Fibroblast of peridontal ligament (primary cell): ENCODE measurements around the gene PTPDC1.
"Not testable (repeated sequence)": the region's sequence is repeated elsewhere in the genome, so short reads cannot be mapped to it uniquely, and the experiment has no call there.

Source experiments
- DNase-seq: peaks from one replicate; pipeline ENCODE4 v3.0.0-alpha.2; 2010; ENCODE audit errors: extremely low read depth

The PTPDC1 gene

DNA sequence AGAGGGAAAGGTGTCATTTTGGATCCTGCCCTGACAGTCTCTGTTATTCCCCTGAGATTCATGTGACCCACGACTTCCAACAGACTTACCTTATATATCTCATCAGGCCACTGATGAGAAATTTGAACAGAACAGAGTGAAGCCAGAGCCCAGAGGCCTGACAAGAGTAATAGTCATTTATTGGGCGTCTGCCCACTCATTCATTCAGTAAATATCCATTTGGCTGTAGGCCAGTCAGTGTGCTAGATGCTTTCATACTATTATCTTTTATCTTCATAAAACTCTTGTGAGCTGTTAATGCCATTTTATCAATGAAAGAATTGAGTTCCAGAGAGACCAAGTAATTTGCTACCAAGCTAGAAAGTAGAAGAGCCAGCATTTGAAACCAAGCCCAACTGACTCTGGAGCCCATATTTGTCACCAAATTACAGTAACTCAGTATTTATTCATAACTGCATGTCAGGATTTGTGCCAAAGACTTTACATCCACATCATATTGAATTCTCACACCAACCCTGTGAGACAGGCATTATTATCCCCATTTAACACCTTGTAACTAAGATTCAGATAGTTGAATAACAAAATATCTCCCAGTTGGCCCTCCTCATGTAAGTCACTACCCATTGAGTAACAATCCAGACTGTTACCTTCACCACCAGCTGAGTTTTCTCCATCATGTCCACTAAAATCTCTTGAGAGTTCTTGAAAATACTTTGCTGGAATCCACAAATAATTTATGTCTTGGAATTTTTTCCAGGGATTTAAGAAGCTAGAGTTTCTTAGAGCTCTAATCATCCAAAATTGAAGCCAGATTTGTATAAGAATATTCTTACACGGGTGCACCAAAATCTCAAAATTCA is 2.5 kb downstream of the PTPDC1 start:
- peak; percentile 74 for DNase-seq

- DNase-seq: not testable (repeated sequence)
Measured at GRCh38 chr9:94094219-94095145, 10.2 kb downstream of the PTPDC1 start.

DNA sequence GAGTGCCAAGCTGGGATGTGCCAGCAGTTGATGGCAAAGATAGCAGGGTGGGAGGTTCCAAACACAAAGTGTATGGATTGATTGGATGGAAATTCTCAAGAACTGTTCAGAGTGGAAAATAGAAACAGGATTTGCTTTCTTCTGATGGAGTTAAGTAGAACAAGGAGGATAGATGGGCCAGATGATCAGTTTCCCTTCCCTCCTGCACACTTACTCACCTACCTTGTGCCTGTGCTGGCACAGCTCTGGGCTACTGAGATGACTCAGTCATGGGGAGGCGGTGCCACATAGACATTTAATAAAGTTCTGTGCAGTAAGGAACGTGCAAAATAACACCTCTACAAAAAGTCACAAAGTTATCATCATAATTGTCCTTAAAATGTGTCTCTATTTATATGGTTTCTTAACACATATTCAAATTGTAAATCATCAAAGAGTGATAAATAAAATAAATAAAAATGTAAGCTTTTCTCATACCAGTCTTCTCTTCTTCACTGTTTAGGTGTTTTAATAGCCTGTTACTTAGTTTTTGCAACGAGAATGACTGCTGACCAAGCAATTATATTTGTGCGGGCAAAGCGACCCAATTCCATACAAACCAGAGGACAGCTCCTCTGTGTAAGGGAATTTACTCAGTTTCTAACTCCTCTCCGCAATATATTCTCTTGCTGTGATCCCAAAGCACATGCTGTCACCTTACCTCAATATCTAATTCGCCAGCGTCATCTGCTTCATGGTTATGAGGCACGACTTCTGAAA is 12.7 kb downstream of the PTPDC1 start:
- DNase-seq: no peak

DNA sequence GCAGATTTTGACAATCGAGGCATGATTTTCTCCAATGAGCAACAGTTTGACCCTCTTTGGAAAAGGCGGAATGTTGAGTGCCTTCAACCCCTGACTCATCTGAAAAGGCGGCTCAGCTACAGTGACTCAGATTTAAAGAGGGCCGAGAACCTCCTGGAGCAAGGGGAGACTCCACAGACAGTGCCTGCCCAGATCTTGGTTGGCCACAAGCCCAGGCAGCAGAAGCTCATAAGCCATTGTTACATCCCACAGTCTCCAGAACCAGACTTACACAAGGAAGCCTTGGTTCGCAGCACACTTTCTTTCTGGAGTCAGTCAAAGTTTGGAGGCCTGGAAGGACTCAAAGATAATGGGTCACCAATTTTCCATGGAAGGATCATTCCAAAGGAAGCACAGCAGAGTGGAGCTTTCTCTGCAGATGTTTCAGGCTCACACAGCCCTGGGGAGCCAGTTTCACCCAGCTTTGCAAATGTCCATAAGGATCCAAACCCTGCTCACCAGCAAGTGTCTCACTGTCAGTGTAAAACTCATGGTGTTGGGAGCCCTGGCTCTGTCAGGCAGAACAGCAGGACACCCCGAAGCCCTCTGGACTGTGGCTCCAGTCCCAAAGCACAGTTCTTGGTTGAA is 13.6 kb downstream of the PTPDC1 start:
- peak; percentile 90 for DNase-seq

DNA sequence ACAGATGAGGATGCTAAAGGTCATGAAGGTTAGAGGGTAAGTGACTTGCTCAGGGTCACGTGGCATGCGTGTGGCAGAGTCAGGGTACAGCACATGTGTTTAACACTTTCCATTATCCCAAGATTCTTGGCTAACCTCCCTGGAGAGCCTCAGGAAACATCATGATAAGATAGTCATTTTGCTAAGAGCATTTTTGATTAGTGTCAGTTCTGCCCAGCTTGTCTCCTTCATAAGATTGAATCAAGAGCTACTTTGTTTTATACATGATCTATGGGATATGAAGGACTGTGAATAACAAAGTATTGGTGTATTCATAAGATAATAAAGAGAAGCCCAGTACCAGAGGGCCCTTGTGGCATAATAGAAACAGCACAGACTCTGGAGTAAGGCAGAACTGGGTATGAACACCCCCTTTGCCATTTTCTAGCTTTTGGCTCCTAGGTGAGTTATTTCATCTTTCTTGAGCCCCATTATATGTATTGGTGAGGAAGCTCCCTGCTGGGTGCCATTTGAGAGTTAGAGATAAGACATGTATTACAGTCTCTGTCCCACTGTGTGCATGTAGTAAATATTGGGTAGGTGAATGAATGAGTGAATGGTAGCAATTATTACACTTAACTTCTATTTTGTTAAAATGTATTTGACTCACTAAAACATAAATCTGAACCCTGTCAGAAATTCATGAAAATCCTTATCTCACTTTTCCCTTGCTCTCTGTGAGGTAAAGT is 16.1 kb downstream of the PTPDC1 start:
- no peak for DNase-seq

DNA sequence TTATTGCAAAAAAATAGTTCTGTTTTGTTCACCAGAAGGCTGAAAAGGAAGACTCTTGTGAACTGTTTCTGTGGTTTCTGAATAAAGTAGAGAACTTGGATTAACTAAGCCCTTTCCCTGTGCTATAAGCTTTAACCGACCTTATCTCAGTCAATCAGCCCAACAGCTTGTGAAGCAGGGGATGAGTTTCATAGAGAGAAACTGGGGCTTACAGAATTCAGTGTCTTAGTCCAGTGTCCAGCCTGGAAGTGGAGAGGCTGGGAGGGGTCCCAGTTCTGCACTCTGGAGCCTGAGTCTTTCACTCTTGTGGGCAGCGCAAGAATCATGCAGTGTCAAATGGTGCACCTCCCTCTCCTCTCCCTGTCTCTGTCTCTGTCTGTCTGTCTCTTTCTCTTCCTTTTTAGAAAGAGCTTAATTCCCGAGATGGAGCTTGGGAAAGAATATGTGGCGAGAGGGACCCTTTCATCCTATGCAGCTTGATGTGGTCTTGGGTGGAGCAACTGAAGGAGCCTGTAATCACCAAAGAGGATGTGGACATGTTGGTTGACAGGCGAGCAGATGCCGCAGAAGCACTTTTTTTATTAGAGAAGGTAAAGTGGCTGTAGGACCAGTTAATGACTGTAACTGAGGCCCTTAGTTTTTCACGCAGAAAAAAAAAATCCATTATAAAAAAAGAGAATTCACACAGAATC is 17.0 kb downstream of the PTPDC1 start:
- DNase-seq: no peak

DNA sequence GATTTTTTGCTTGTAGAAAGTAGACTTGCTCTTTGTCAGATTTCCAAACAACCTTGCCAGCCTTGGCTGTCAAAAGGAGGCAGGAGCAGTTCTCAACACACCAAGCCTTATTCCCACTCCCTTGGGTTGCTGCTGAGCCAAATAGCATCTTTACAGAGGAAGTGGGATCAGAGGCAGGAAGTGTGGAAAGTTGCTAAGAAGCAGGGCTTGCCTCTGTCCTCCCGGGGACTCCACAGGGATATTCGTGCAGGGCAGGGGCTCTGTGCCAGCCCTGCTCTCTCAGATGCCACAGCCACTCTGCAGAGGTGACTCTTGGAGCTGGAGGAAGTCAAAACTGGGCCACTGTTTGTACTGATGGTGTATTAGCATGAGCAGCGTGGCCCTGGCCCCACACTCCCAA is 24.3 kb downstream of the PTPDC1 start:
- peak; percentile 26 for DNase-seq

DNA sequence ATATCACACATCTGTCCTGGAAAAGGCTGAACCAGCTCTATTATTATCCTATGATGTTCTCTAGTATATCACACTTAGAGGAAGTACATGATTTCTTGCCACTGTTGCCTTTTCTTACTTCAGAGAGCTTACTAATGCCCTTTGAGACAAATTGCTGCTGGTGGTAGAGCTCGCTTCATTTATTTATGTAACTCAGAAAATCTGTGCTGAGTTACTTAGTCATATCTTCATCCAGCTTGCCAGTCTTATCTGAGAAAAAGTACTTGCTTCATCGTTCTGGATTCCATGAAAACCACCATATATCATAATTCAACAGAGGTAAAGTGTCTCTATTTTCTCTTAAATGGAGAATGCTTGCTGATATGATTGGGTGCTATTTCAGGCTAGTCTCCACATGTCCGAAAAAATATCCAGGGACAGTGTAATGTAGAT is 26.6 kb downstream of the PTPDC1 start:
- DNase-seq: peak; percentile 90

- DNase-seq: peak; percentile 13
Measured at GRCh38 chr9:94111446-94111845, 27.2 kb downstream of the PTPDC1 start.

DNA sequence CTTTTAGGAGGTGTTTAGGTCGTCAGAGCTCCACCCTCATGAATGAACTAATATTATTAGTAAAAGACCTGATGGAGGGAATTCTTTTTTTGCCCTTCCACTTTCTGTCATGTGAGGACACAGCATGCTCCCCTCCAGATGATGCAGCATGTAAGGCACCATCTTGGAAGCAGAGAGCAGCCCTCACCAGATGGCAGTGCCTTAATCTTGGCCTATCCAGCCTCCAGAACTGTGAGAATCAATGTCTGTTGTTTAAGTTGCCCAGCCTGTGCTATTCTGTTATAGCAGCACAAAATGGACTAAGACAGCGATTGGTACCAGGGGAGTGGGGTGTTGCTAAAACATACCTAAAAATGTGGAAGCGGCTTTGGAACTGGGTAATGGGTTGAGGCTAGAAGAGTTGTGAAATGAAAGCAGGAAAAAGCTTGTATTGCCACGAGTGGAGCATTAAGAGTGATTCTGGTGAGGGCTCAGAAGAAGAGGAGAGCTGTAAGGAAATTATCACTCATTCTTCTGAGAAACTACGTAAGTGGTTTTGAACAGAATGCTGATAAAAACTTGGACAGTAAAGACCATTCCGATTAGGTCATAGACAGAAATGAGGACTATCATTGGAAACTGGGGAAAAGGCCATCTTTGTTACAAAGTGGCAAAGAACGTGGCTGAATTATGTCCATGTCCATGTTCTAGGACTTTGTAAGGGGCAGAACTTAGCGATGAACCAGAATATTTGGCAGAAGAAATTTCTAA is 28.6 kb downstream of the PTPDC1 start:
- DNase-seq: no peak

DNA sequence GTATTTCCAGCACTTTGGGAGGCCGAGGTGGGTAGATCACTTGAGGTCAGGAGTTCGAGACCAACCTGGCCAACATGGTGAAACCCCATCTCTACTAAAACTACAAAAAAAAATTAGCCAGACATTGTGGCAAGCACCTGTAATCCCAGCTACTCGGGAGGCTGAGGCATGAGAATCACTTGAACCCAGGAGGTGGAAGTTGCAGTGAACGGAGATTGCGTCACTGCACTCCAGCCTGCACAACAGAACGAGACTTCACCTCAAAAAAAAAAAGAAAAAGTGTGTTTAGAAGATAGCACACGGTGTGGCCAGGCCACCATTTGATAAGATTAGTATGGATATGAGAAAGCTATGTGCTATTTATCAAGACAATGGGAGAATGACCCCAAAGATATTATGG is 35.8 kb downstream of the PTPDC1 start:
- not testable (repeated sequence) for DNase-seq

- no peak for DNase-seq
Measured at GRCh38 chr9:94120854-94121376, 36.7 kb downstream of the PTPDC1 start.

DNA sequence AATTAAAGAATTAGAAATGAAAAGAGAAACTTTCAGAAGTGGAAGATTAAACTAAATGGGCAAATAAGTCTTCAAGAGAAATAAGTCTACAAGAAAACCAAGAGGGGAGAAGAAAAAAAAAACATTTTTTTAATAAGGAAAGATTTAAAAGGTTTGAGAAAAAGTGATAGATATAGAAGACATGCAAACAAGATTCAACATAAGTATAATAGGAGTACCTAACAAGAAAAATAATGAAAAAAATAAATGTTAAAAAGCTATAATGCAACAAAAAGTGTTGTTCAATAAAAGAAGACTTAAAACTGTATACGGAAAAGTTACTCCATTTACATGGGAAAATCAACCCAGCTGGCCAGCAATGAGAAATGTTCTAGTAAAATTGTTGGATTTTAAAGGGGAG is 42.6 kb downstream of the PTPDC1 start:
- DNase-seq: no peak

- no peak for DNase-seq
Measured at GRCh38 chr9:94127806-94128205, 43.5 kb downstream of the PTPDC1 start.

DNA sequence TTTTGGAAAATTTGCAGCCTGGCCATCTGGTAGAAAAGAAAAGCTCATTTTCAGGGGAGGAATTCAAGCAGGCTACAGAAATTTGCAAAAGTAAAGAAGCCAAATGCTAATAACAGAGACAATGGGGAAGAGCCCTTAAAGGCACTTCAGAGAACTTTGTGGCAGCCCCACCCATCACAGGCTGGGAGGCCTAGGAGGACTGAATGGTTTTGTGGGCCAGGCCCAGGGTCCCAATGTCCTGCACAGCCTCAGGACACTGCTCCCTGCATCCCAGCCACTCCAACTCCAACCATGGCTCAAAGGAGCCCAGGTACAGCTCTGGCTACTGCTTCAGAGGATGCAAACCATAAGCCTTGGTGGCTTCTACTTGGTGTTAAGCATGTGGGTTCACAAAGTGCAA is 44.3 kb downstream of the PTPDC1 start:
- DNase-seq: no peak

DNA sequence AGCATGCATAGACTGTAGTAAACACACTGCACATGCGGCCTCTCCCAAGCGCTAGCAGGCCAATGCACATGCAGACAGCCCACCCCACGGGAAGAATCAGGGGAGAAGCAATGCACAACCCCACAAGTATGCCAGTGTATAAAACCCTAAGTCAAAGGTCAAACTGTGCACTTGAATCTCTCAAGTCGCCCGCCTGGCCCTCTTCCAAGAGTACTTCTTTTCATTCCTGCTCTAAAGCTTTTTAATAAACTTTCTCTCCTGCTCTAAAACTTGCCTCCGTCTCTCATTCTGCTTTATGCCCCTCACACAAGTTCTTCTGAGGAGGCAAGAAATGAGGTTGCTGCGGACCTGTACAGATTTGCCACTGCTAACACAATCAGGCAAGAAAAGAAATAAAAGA is 50.4 kb downstream of the PTPDC1 start:
- no peak for DNase-seq

DNA sequence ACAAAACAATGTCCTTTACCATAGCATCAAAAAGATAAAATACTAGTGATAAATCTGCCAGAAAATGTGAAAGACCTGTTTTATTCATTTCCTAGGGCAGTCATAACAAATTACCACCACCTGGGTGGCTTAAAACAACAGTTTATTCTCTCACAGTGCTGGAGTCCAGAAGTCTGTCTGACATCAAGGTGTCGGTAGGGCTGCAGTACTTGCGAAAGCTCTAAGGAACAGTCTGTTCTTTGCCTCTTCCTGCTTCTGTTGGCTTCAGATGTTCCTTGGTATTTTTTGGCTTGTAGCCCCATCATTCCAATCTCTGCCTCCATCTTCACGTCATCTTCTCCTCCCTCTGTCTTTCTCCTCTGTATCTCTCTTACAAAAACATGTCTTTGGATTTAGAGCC is 51.0 kb downstream of the PTPDC1 start:
- DNase-seq: peak; percentile 66

DNA sequence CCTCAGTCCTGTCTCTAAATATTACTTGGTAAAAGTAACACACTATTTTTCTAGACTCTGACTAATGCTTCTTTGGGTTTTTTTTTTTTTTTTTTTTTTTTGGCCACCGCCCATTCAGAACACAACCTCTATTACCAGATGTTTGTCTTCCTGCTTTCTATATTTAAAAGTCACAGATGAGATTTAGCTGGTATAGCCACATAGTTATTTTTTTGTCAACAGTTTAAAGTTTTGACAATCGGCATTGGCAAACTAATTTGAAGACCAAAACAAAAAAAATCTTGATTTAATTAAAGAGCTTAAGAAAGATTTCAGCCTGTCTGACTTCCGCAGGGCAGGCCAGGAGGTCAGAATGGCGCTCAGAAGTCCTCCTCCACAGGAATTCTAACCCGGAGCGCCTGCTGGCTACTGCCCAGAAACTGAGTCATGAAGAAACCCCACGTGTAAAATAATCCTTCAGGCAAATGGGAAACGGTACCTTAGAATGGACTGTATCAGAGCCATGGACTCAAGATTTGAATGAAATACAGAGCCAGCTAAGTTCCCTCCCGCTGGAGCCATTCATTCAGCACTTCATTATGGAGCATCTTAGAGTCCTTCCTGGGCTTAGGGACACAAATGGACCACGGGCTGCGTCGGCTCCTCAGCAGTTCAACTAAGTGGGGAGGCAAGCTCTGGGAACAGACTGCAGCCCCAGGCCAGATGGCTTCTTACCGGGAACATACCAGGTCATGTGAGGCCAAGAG is 55.6 kb downstream of the PTPDC1 start:
- peak; percentile 99 for DNase-seq

GRCh38 chr9:94140418-94140780 is 56.1 kb downstream of the PTPDC1 start:
- DNase-seq: no peak
